Endothelial cell of umbilical vein (primary cell): ENCODE results near the gene OSBPL8. TPM values are rescaled to one million over a fixed set of nuclear protein-coding genes. Genes with fewer than 3 reads are reported as not detected.

Experiments used
- BruUV-seq: library from RNA; stranded (reverse); fragments of 400-500 nt; replicated peaks from 2 replicates; lab custom pipeline; 2021; lab: Mats Ljungman, UMichigan
- CTCF ChIA-PET: fragments of 300-600, 350-600 bp; sonication (Branson Sonifier 250); formaldehyde crosslinking; loops from one replicate; lab custom pipeline; 2021; ENCODE audit warnings: antibody characterized with exemption, inconsistent platforms; lab: Charles Lee
- POLR2A ChIA-PET: fragments of 300-600, 350-600 bp; sonication (Branson Sonifier 250); formaldehyde crosslinking; loops from one replicate; lab custom pipeline; 2021; ENCODE audit warnings: antibody characterized with exemption, inconsistent platforms; lab: Charles Lee
- DNase-seq: peaks from one replicate; pipeline ENCODE4 v3.0.0-alpha.2; 2011; ENCODE audit warnings: low read depth, low spot score
- FAIRE-seq: peaks from 2 replicates; lab custom pipeline; 2011; peaks lifted over from hg19 to GRCh38; lab: Jason Lieb, UNC
- H2AFZ ChIP-seq: 2 replicates; pipeline ENCODE4 v1.6.0; 2012; ENCODE audit warnings: low read depth, low read length, control low read depth, inconsistent platforms
- H3K27ac ChIP-seq: 2 replicates; pipeline ENCODE4 v1.5.1; 2011; ENCODE audit warnings: low read depth, mild to moderate bottlenecking, control low read depth, low read length, moderate library complexity; ENCODE audit not compliant: insufficient read depth
- H3K27me3 ChIP-seq, 2 experiments: 2 replicates each; pipeline versions ENCODE4 v1.6.0 to v1.6.1; 2011; ENCODE audit warnings: low read length in 2 of 2, mixed read lengths in 1 of 2; ENCODE audit not compliant: control insufficient read depth in 2 of 2, insufficient read depth in 2 of 2
- H3K36me3 ChIP-seq, 2 experiments: 2 replicates in 1 of 2; 3 replicates in 1 of 2; pipeline ENCODE4 v1.5.1; 2011; ENCODE audit warnings: low read length in 2 of 2, mild to moderate bottlenecking in 1 of 2, moderate library complexity in 1 of 2; ENCODE audit not compliant: control insufficient read depth in 2 of 2, insufficient read depth in 2 of 2; ENCODE audit errors: extremely low read depth in 1 of 2
- H3K4me1 ChIP-seq: 3 replicates; pipeline ENCODE4 v1.5.1; 2011; ENCODE audit warnings: mild to moderate bottlenecking, low read length; ENCODE audit not compliant: control insufficient read depth, insufficient read depth; ENCODE audit errors: extremely low read depth
- H3K4me2 ChIP-seq: 2 replicates; pipeline ENCODE4 v1.6.1; 2011; ENCODE audit warnings: low read length, control low read depth, mixed read lengths; ENCODE audit not compliant: insufficient read depth
- H3K4me3 ChIP-seq, 3 experiments: fragments of 200-600 bp in 1 of 3; sonication (generic), shearing (Covaris generic) in 1 of 3; replicated peaks in 1 of 3; 2 replicates each; pipeline ENCODE4 v1.5.1; 2011 to 2016; ENCODE audit warnings: control low read depth in 3 of 3, low read length in 3 of 3, mild to moderate bottlenecking in 2 of 3, inconsistent platforms in 1 of 3, low read depth in 1 of 3, moderate library complexity in 1 of 3; ENCODE audit not compliant: insufficient read depth in 1 of 3
- H3K79me2 ChIP-seq: 2 replicates; pipeline ENCODE4 v1.6.0; 2012; ENCODE audit warnings: low read length, inconsistent platforms; ENCODE audit not compliant: control insufficient read depth, insufficient read depth
- H3K9ac ChIP-seq: replicated peaks from 2 replicates; pipeline ENCODE3; 2011; ENCODE audit warnings: low read length, control low read depth; ENCODE audit not compliant: insufficient read depth; ENCODE audit errors: extremely low read depth
- H3K9me1 ChIP-seq: replicated peaks from 3 replicates; pipeline ENCODE4 v1.6.0; 2011; ENCODE audit warnings: mild to moderate bottlenecking, low read length; ENCODE audit not compliant: control insufficient read depth, insufficient read depth; ENCODE audit errors: extremely low read depth
- H3K9me3 ChIP-seq: replicated peaks from 2 replicates; pipeline ENCODE4 v1.5.1; 2012; ENCODE audit warnings: low read length, inconsistent platforms; ENCODE audit not compliant: control insufficient read depth, insufficient read depth
- H4K20me1 ChIP-seq: replicated peaks from 2 replicates; pipeline ENCODE3; 2011; ENCODE audit warnings: mild to moderate bottlenecking, low read length; ENCODE audit not compliant: control insufficient read depth, insufficient read depth; ENCODE audit errors: extremely low read depth
- CTCF ChIP-seq, 2 donors: IDR thresholded peaks; 1 replicate in 1 of 2; 2 replicates in 1 of 2; pipeline ENCODE4 v1.5.1; 2011; ENCODE audit warnings: low read length in 2 of 2, mild to moderate bottlenecking in 2 of 2, moderate library complexity in 2 of 2, control low read depth in 1 of 2, inconsistent platforms in 1 of 2, low read depth in 1 of 2; ENCODE audit not compliant: insufficient read depth in 1 of 2; ENCODE audit errors: extremely low read depth in 1 of 2
- EZH2 ChIP-seq: IDR thresholded peaks from 2 replicates; pipeline ENCODE4 v1.6.1; 2012; ENCODE audit warnings: borderline replicate concordance, low read depth, mild to moderate bottlenecking, moderate library complexity, low read length, inconsistent platforms; ENCODE audit not compliant: severe bottlenecking
- FOS ChIP-seq: IDR thresholded peaks from 2 replicates; pipeline ENCODE4 v1.6.1; 2011; ENCODE audit warnings: mild to moderate bottlenecking, low read length, moderate library complexity, borderline replicate concordance; ENCODE audit not compliant: insufficient read depth
- GATA2 ChIP-seq: IDR thresholded peaks from 2 replicates; pipeline ENCODE4 v1.7.0; 2011; ENCODE audit warnings: low read depth, mild to moderate bottlenecking, moderate library complexity, mixed read lengths, low read length; ENCODE audit not compliant: insufficient read length, insufficient read depth
- JUN ChIP-seq: IDR thresholded peaks from 2 replicates; pipeline ENCODE4 v1.6.1; 2011; ENCODE audit warnings: borderline replicate concordance, low read depth; ENCODE audit not compliant: insufficient read length, insufficient read depth
- MYC ChIP-seq: IDR thresholded peaks from one replicate; pipeline ENCODE4 v1.6.1; 2011; ENCODE audit warnings: mild to moderate bottlenecking, low read depth, low read length
- POLR2A ChIP-seq: IDR thresholded peaks from 2 replicates; pipeline ENCODE4 v1.6.1; 2012; ENCODE audit warnings: low read depth, mild to moderate bottlenecking, control low read depth, low read length
- POLR2AphosphoS5 ChIP-seq: IDR thresholded peaks from 2 replicates; pipeline ENCODE4 v1.6.1; 2012; ENCODE audit warnings: low read depth, mild to moderate bottlenecking, control low read depth, low read length, moderate library complexity; ENCODE audit not compliant: insufficient read depth
- dilution Hi-C: fragments of 300-500 bp; cut with MboI; formaldehyde crosslinking; loops from one replicate; pipeline ENCODE4 v1.15.0; 2019; ENCODE audit warnings: low sequenced_read_pairs; ENCODE audit not compliant: extremely low pct_ligation_motif_present
- intact Hi-C: fragments of 100-400 bp; cut with micrococcal nuclease; formaldehyde crosslinking; loops from one replicate; pipeline ENCODE4 v1.10.0; 2022
- polyA plus RNA-seq, 4 experiments: library from polyadenylated mRNA; depleted of rRNA in 3 of 4; stranded (reverse) in 3 of 4; unstranded in 1 of 4; fragments of >200 nt; gene quantifications; 2 replicates each; pipeline versions ENCODE4 v1.2.1 to v1.2.3, GENCODE V29; 2011 to 2012; ENCODE audit warnings: missing spikeins in 1 of 4
- total RNA-seq: library from RNA; stranded (reverse); gene quantifications from 2 replicates; pipeline ENCODE4 v1.2.3, GENCODE V29; 2021

OSBPL8 gene
- total and polyA plus RNA-seq, 2 donors (not counting 3 experiments of a cell fraction or from before 2014, with no cell fraction given), result 10.3 to 47.6 TPM

GRCh38 chr12:76428117-76428516, 131.5 kb downstream of the OSBPL8 start:
- Histone ChIP-seq H3K4me1 (no peaks in the 10 kb centered on the region), H3K36me3 (no peaks in the 10 kb centered on the region), H3K27me3 (no peaks in the 10 kb centered on the region), H3K9me1 (no peaks in the 10 kb centered on the region), H3K27ac (no peak overlapping the region), H2AFZ (no peak overlapping the region), H3K4me3 (no peak overlapping the region), H3K9me3 (peaks cover 6% of the 10 kb centered on the region), H3K79me2 (peaks cover 7% of the 10 kb centered on the region), H3K4me2 (no peak overlapping the region), H4K20me1 (no peaks in the 10 kb centered on the region), H3K9ac (no peak overlapping the region)
- no peak for TF ChIP-seq POLR2AphosphoS5
- no peak for TF ChIP-seq EZH2
- no peak for TF ChIP-seq POLR2A
- TF ChIP-seq FOS, result no peak
- TF ChIP-seq CTCF (IDR thresholded peaks at IDR 0.05; ENCODE audit: extremely low read depth in 1 of 2, insufficient read depth in 1 of 2, low read depth in 1 of 2, low read length in 2 of 2), result no peak
- TF ChIP-seq MYC, result no peak
- no peak for TF ChIP-seq GATA2
- no peak for TF ChIP-seq JUN
- intact Hi-C loops (no loop called here), dilution Hi-C loops (no loop called here)
- ChIA-PET POLR2A (no interaction called here), CTCF (interaction anchor here (0.7 kb wide), 1 partner anchor 29 kb away, joined by 3 read pairs; no protein-coding TSS in a partner anchor)
- FAIRE-seq, result no peak
- no peak for DNase-seq
- no TSS peak for BruUV-seq
